Measurements from ENCODE around the gene RAF1. TPM values are rescaled to one million over a fixed set of nuclear protein-coding genes. Genes with fewer than 3 reads are reported as not detected.
"Not testable (repeated sequence)": the region's sequence is repeated elsewhere in the genome, so short reads cannot be mapped to it uniquely, and the experiment has no call there.

The RAF1 gene
- total and polyA plus RNA-seq, 5 donors, result 88.0 to 146 (median 138) TPM

- intact Hi-C loops (cut with DNase I), result no loop called here
- no peaks in the 10 kb centered on the region for H3K27me3 ChIP-seq (ENCODE audit: control insufficient read depth, insufficient read depth)
- 17% methylated on average over 1 of the region's 1 CpG for WGBS
- no peak overlapping the region for H3K27ac ChIP-seq (ENCODE audit: low read length)
- peaks cover 6% of the 10 kb centered on the region for H3K4me1 ChIP-seq (ENCODE audit: control insufficient read depth, insufficient read depth, low read length)
- ATAC-seq (peak; percentile 52 to 59), DNase-seq (no peak)
- H3K9me3 ChIP-seq (ENCODE audit: control insufficient read depth, low read length), result no peaks in the 10 kb centered on the region
- no peak overlapping the region for H3K4me3 ChIP-seq (ENCODE audit: low read length)
Measured at GRCh38 chr3:12638105-12638504, 25.8 kb downstream of the RAF1 start.

GRCh38 chr3:12633108-12633507, 30.8 kb downstream of the RAF1 start:
- DNase-seq (no peak), ATAC-seq (no peak)
- Histone ChIP-seq H3K9me3 (ENCODE audit: control insufficient read depth, low read length) (no peaks in the 10 kb centered on the region), H3K4me1 (ENCODE audit: control insufficient read depth, insufficient read depth, low read length) (peaks cover 12% of the 10 kb centered on the region), H3K27ac (ENCODE audit: low read length) (no peak overlapping the region), H3K27me3 (ENCODE audit: control insufficient read depth, insufficient read depth) (no peaks in the 10 kb centered on the region), H3K4me3 (ENCODE audit: low read length) (no peak overlapping the region)
- WGBS, result 80% methylated on average over 4 of the region's 4 CpGs
- intact Hi-C loops (cut with DNase I), result no loop called here

DNA sequence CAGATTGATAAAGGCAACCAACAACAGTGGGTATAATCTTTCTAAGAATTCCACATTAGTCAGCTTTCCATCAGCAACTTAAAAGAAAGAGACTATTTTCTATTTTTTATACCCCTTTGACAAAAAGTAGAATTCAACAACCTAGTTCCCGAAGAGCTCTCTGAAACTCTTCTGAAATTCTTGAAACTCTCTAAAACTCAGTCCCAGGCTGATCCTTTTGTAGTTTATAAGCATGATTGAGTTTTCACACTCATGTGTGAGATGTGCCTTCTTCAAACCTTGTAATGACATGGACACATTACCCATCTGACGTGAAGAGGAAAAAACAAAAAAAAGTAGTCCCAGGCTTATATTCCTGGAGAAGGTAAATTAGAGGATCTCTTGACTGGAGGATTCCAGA, 31.4 kb downstream of the RAF1 start:
- DNase-seq, result no peak

DNA sequence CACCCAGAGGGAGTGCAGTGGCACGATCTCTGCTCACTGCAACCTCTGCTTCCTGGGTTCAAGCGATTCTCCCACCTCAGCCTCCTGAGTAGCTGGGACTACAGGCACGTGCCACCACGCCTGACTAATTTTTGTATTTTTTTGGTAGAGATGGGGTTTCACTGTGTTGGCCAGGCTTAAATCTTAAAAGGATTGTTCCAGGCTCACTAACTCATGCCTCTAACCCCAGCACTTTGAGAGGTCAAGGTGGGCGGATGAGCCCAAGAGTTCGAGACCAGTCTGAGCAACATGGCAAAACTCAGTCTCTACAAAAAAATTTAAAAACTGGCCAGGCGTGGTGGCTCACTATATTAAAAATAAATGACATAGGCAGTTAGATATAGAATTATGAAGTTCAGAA, 33.1 kb downstream of the RAF1 start:
- H3K4me3 ChIP-seq (ENCODE audit: low read length); DNase-seq; intact Hi-C loops (cut with DNase I); H3K27me3 ChIP-seq (ENCODE audit: control insufficient read depth, insufficient read depth); ATAC-seq; H3K9me3 ChIP-seq (ENCODE audit: control insufficient read depth, low read length): not testable (repeated sequence)
- WGBS, result 95% methylated on average over 7 of the region's 7 CpGs
- Histone ChIP-seq H3K4me1 (ENCODE audit: control insufficient read depth, insufficient read depth, low read length) (peaks cover 13% of the 10 kb centered on the region), H3K27ac (ENCODE audit: low read length) (peak overlapping the region; percentile 67)

More for the DNA sequence above, 31.4 kb downstream of the RAF1 start:
- Histone ChIP-seq H3K4me1 (ENCODE audit: control insufficient read depth, insufficient read depth, low read length) (peaks cover 13% of the 10 kb centered on the region), H3K27ac (ENCODE audit: low read length) (no peak overlapping the region), H3K27me3 (ENCODE audit: control insufficient read depth, insufficient read depth) (no peaks in the 10 kb centered on the region), H3K9me3 (ENCODE audit: control insufficient read depth, low read length) (no peaks in the 10 kb centered on the region), H3K4me3 (ENCODE audit: low read length) (no peak overlapping the region)
- 73% methylated on average over 2 of the region's 2 CpGs for WGBS
- intact Hi-C loops (cut with DNase I), result no loop called here
- no peak for ATAC-seq

DNA sequence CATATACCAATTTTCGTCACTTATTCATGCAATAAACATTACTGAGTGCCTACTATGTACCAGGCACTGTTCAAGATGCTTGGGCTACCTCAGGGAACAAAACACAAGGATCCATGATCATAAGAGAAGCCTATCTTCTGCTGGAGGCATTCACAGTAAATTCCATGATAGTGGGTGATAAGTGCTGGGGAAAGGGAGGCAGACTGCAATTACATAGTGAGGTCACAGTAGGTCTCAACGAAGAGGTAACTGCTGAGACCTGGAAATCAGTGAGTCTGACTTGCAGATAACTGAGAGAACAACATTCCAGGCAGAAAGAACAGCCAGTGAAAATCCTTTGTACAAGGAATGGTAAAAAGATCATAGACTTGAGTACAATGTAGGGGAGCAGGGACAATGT, 33.6 kb downstream of the RAF1 start:
- ATAC-seq (no peak), DNase-seq (no peak)
- 59% methylated on average over 2 of the region's 2 CpGs for WGBS
- intact Hi-C loops (cut with DNase I), result no loop called here
- Histone ChIP-seq H3K27ac (ENCODE audit: low read length) (peak overlapping the region; percentile 67), H3K4me3 (ENCODE audit: low read length) (no peak overlapping the region), H3K27me3 (ENCODE audit: control insufficient read depth, insufficient read depth) (no peaks in the 10 kb centered on the region), H3K9me3 (ENCODE audit: control insufficient read depth, low read length) (no peaks in the 10 kb centered on the region), H3K4me1 (ENCODE audit: control insufficient read depth, insufficient read depth, low read length) (peaks cover 13% of the 10 kb centered on the region)

DNA sequence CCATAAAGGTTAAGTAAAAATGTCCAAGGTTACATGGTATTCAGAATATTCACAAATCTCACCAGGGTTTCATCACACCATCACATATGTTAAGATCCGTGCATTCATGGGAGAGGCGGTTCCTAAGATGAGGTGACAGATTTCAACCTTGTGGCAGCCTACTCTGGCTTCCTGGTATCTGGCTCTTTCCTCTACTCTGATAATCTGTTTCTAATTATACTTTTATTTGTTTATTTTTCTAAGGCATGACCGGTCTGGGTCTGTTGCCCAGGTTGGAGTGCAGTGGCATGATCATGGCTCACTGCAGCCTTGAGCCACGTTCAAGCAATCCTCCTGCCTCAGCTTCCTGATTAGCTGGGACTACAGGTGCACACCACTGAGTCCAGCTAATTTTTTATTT, 34.4 kb downstream of the RAF1 start:
- ATAC-seq (peak; percentile 78 to 85), DNase-seq (peak in 2 of 3 donors; percentile 53 to 71)
- Histone ChIP-seq H3K4me1 (ENCODE audit: control insufficient read depth, insufficient read depth, low read length) (peaks cover 13% of the 10 kb centered on the region), H3K27ac (ENCODE audit: low read length) (peak overlapping the region; percentile 85), H3K9me3 (ENCODE audit: control insufficient read depth, low read length) (no peaks in the 10 kb centered on the region), H3K4me3 (ENCODE audit: low read length) (no peak overlapping the region), H3K27me3 (ENCODE audit: control insufficient read depth, insufficient read depth) (no peaks in the 10 kb centered on the region)
- intact Hi-C loops (cut with DNase I), result no loop called here
- WGBS, result 25% methylated on average over 4 of the region's 4 CpGs

GRCh38 chr3:12628813-12629212, 35.1 kb downstream of the RAF1 start:
- Histone ChIP-seq H3K4me1 (ENCODE audit: control insufficient read depth, insufficient read depth, low read length) (peaks cover 15% of the 10 kb centered on the region), H3K27ac (ENCODE audit: low read length) (peak overlapping the region; percentile 48), H3K4me3 (ENCODE audit: low read length) (no peak overlapping the region), H3K9me3 (ENCODE audit: control insufficient read depth, low read length) (no peaks in the 10 kb centered on the region), H3K27me3 (ENCODE audit: control insufficient read depth, insufficient read depth) (no peaks in the 10 kb centered on the region)
- intact Hi-C loops (cut with DNase I), result no loop called here
- whole genome bisulfite sequencing, result 91% methylated on average over 1 of the region's 1 CpG
- DNase-seq, result no peak
- ATAC-seq, result no peak

DNA sequence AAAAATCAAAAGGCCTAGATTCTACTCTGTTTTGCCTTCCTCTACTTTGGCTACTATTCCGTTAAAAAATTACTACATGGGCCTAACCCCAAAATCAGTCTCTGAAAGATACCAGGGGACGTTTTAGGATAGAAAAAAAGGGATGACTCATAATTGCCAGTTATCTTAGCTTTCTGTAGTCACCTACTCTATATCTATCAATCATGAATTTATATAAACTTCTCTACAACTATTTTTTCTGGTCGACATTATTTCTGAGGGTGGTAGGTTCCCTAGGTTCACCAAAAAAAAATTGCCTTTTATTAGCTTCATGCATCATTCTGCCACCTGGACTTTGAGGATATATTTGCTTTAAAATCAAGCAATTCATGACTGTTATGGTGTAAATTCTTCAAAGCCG, 36.5 kb downstream of the RAF1 start:
- intact Hi-C loops (cut with DNase I), result no loop called here

DNA sequence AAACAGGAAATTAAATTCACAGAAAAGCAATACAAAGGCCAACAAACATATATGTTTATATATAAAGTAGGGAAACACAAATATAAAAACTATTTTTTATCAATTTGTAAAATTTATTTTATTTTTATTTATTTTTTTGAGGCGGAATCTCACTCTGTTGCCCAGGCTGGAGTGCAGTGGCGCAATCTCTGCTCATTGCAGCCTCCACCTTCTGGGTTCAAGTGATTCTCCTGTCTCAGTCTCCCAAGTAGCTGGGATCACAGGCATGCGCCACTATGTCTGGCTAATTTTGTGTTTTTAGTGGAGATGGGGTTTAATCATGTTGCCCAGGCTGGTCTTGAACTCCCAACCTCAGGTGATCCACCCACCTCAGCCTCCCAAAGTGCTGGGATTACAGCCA, 39.0 kb downstream of the RAF1 start:
- intact Hi-C loops (cut with DNase I); ATAC-seq: not testable (repeated sequence)
- WGBS, result 98% methylated on average over 3 of the region's 3 CpGs

More for the DNA sequence above, 36.5 kb downstream of the RAF1 start:
- Histone ChIP-seq H3K27ac (ENCODE audit: low read length) (no peak overlapping the region), H3K9me3 (ENCODE audit: control insufficient read depth, low read length) (no peaks in the 10 kb centered on the region), H3K4me3 (ENCODE audit: low read length) (no peak overlapping the region), H3K27me3 (ENCODE audit: control insufficient read depth, insufficient read depth) (no peaks in the 10 kb centered on the region), H3K4me1 (ENCODE audit: control insufficient read depth, insufficient read depth, low read length) (peaks cover 16% of the 10 kb centered on the region)
- DNase-seq (no peak), ATAC-seq (no peak)
- WGBS, result 53% methylated on average over 4 of the region's 4 CpGs

GRCh38 chr3:12624056-12624455, 39.9 kb downstream of the RAF1 start:
- H3K27me3 ChIP-seq (ENCODE audit: control insufficient read depth, insufficient read depth), result no peaks in the 10 kb centered on the region
- ATAC-seq (no peak), DNase-seq (no peak)
- 87% methylated on average over 5 of the region's 5 CpGs for WGBS
- intact Hi-C loops (cut with DNase I), result no loop called here
- H3K27ac ChIP-seq (ENCODE audit: low read length), result no peak overlapping the region
- no peaks in the 10 kb centered on the region for H3K9me3 ChIP-seq (ENCODE audit: control insufficient read depth, low read length)
- peaks cover 8% of the 10 kb centered on the region for H3K4me1 ChIP-seq (ENCODE audit: control insufficient read depth, insufficient read depth, low read length)
- H3K4me3 ChIP-seq (ENCODE audit: low read length), result no peak overlapping the region

More for the DNA sequence above, 39.0 kb downstream of the RAF1 start:
- not testable (repeated sequence) for H3K27me3 ChIP-seq (ENCODE audit: control insufficient read depth, insufficient read depth); H3K27ac ChIP-seq (ENCODE audit: low read length); H3K4me3 ChIP-seq (ENCODE audit: low read length); DNase-seq; H3K9me3 ChIP-seq (ENCODE audit: control insufficient read depth, low read length)
- H3K4me1 ChIP-seq (ENCODE audit: control insufficient read depth, insufficient read depth, low read length), result peaks cover 13% of the 10 kb centered on the region

- ATAC-seq, result no peak
- Histone ChIP-seq H3K4me1 (ENCODE audit: control insufficient read depth, insufficient read depth, low read length) (peaks cover 6% of the 10 kb centered on the region), H3K9me3 (ENCODE audit: control insufficient read depth, low read length) (no peaks in the 10 kb centered on the region), H3K27ac (ENCODE audit: low read length) (no peak overlapping the region), H3K27me3 (ENCODE audit: control insufficient read depth, insufficient read depth) (no peaks in the 10 kb centered on the region), H3K4me3 (ENCODE audit: low read length) (no peak overlapping the region)
- 67% methylated on average over 4 of the region's 4 CpGs for WGBS
- no peak for DNase-seq
- intact Hi-C loops (cut with DNase I), result no loop called here
Measured at GRCh38 chr3:12622335-12622734, 41.6 kb downstream of the RAF1 start.

- Histone ChIP-seq H3K4me1 (ENCODE audit: control insufficient read depth, insufficient read depth, low read length) (peaks cover 6% of the 10 kb centered on the region), H3K27me3 (ENCODE audit: control insufficient read depth, insufficient read depth) (no peaks in the 10 kb centered on the region), H3K4me3 (ENCODE audit: low read length) (no peak overlapping the region), H3K27ac (ENCODE audit: low read length) (no peak overlapping the region), H3K9me3 (ENCODE audit: control insufficient read depth, low read length) (no peaks in the 10 kb centered on the region)
- intact Hi-C loops (cut with DNase I), result no loop called here
- ATAC-seq, result no peak
- no peak for DNase-seq
Measured at GRCh38 chr3:12620729-12621128, 43.2 kb downstream of the RAF1 start.

All from right cardiac atrium (tissue), 5 donors.